GM18505 (cell line): Measurements from ENCODE around the gene ZCRB1.
"Not testable (repeated sequence)": the region's sequence is repeated elsewhere in the genome, so short reads cannot be mapped to it uniquely, and the experiment has no call there.

ENCODE experiments used
- ATAC-seq: cut with Tn5 transposase; IDR thresholded peaks from one replicate; pipeline ENCODE4 v1.9.1; 2021; ENCODE audit not compliant: unreplicated experiment
- POLR2A ChIP-seq: IDR thresholded peaks from 4 replicates; pipeline ENCODE4 v1.6.1; 2011; ENCODE audit warnings: borderline replicate concordance; ENCODE audit not compliant: insufficient read depth, insufficient read length; ENCODE audit errors: extremely low read depth

Gene ZCRB1

GRCh38 chr12:42325653-42326474 is at the start of gene ZCRB1, which contains the start of gene PPHLN1:
Gene ZCRB1, minus strand, starts transcription at chr12:42326094. Its CDS starts 1,992 bp downstream, at chr12:42324102.
Gene PPHLN1, plus strand, starts transcription at chr12:42326167. Its CDS starts 9,736 bp downstream, at chr12:42335903.
- peak; percentile 95 for ATAC-seq

GRCh38 chr12:42373669-42374068 is 47.8 kb upstream of the ZCRB1 start:
- TF ChIP-seq POLR2A: no peak
- no peak for ATAC-seq

More at GRCh38 chr12:42325653-42326474, at the start of gene ZCRB1, which contains the start of gene PPHLN1:
- TF ChIP-seq POLR2A: peak; percentile 86

- no peak for TF ChIP-seq POLR2A
- ATAC-seq: peak; percentile 96
Measured at GRCh38 chr12:42372154-42372791, 46.4 kb upstream of the ZCRB1 start.

GRCh38 chr12:42370013-42370412 is 44.1 kb upstream of the ZCRB1 start:
- ATAC-seq: no peak

GRCh38 chr12:42365486-42365885 is 39.6 kb upstream of the ZCRB1 start:
- TF ChIP-seq POLR2A: no peak

More at GRCh38 chr12:42370013-42370412, 44.1 kb upstream of the ZCRB1 start:
- no peak for TF ChIP-seq POLR2A

GRCh38 chr12:42364692-42365091 is 38.8 kb upstream of the ZCRB1 start:
- no peak for ATAC-seq
- no peak for TF ChIP-seq POLR2A

More at GRCh38 chr12:42365486-42365885, 39.6 kb upstream of the ZCRB1 start:
- ATAC-seq: no peak

GRCh38 chr12:42362647-42363260 is 36.9 kb upstream of the ZCRB1 start:
- no peak for ATAC-seq
- no peak for TF ChIP-seq POLR2A

GRCh38 chr12:42361909-42362646 is 36.2 kb upstream of the ZCRB1 start:
- no peak for ATAC-seq
- TF ChIP-seq POLR2A: no peak

GRCh38 chr12:42360747-42361403 is 35.0 kb upstream of the ZCRB1 start:
- ATAC-seq: no peak
- no peak for TF ChIP-seq POLR2A

- no peak for ATAC-seq
- TF ChIP-seq POLR2A: no peak
Measured at GRCh38 chr12:42356344-42356743, 30.4 kb upstream of the ZCRB1 start.

GRCh38 chr12:42350021-42350407 is 24.1 kb upstream of the ZCRB1 start:
- not testable (repeated sequence) for ATAC-seq

GRCh38 chr12:42349119-42350020 is 23.5 kb upstream of the ZCRB1 start:
- ATAC-seq: not testable (repeated sequence)
